Measurements from ENCODE around the gene THAP2. TPM values are rescaled to one million over a fixed set of nuclear protein-coding genes. Genes with fewer than 3 reads are reported as not detected.
A peak's percentile ranks its signal among the peaks of the same experiment; 100 is the strongest.
"Not testable (repeated sequence)": the region's sequence is repeated elsewhere in the genome, so short reads cannot be mapped to it uniquely, and the experiment has no call there.

The THAP2 gene
- total RNA-seq, 1 experiment from 2014 or later: 18.6 TPM

- in situ Hi-C loops (cut with HindIII; ENCODE audit: low pct_unique_long_range_greater_than_20kb, low sequenced_read_pairs): no loop called here
- no peak for DNase-seq (ENCODE audit: low read depth)
Observed at GRCh38 chr12:71655495-71655894, 8.6 kb upstream of the THAP2 start.

- DNase-seq (ENCODE audit: low read depth): no peak
- in situ Hi-C loops (cut with HindIII; ENCODE audit: low pct_unique_long_range_greater_than_20kb, low sequenced_read_pairs): no loop called here
Observed at GRCh38 chr12:71655907-71656306, 8.2 kb upstream of the THAP2 start.

- no peak for DNase-seq (ENCODE audit: low read depth)
- in situ Hi-C loops (cut with HindIII; ENCODE audit: low pct_unique_long_range_greater_than_20kb, low sequenced_read_pairs): no loop called here
Observed at GRCh38 chr12:71656740-71657139, 7.4 kb upstream of the THAP2 start.

- no peak for DNase-seq (ENCODE audit: low read depth)
- in situ Hi-C loops (cut with HindIII; ENCODE audit: low pct_unique_long_range_greater_than_20kb, low sequenced_read_pairs): loop anchor here (5.0 kb wide), 1 partner anchor 85 kb away; no protein-coding TSS in a partner anchor
Observed at GRCh38 chr12:71661977-71662530, 2.0 kb upstream of the THAP2 start.

- peak; percentile 65 for DNase-seq (ENCODE audit: low read depth)
Observed at GRCh38 chr12:71662849-71663560, 1.1 kb upstream of the THAP2 start.

GRCh38 chr12:71664411-71665089 lies 449 bp downstream of the THAP2 start:
- DNase-seq (ENCODE audit: low read depth): no peak
- in situ Hi-C loops (cut with HindIII; ENCODE audit: low pct_unique_long_range_greater_than_20kb, low sequenced_read_pairs): loop anchor here (5.0 kb wide), 1 partner anchor 83 kb away; no protein-coding TSS in a partner anchor

More at GRCh38 chr12:71662849-71663560, 1.1 kb upstream of the THAP2 start:
- in situ Hi-C loops (cut with HindIII; ENCODE audit: low pct_unique_long_range_greater_than_20kb, low sequenced_read_pairs): loop anchor here (5.0 kb wide), 1 partner anchor 84 kb away; no protein-coding TSS in a partner anchor

- in situ Hi-C loops (cut with HindIII; ENCODE audit: low pct_unique_long_range_greater_than_20kb, low sequenced_read_pairs): no loop called here
- DNase-seq (ENCODE audit: low read depth): no peak
Observed at GRCh38 chr12:71665090-71665463, 976 bp downstream of the THAP2 start.

- no peak for DNase-seq (ENCODE audit: low read depth)
- in situ Hi-C loops (cut with HindIII; ENCODE audit: low pct_unique_long_range_greater_than_20kb, low sequenced_read_pairs): no loop called here
Observed at GRCh38 chr12:71666259-71666658, 2.2 kb downstream of the THAP2 start.

GRCh38 chr12:71671311-71671710 lies 7.2 kb downstream of the THAP2 start:
- DNase-seq (ENCODE audit: low read depth): no peak
- in situ Hi-C loops (cut with HindIII; ENCODE audit: low pct_unique_long_range_greater_than_20kb, low sequenced_read_pairs): no loop called here

GRCh38 chr12:71671816-71672215 lies 7.7 kb downstream of the THAP2 start:
- in situ Hi-C loops (cut with HindIII; ENCODE audit: low pct_unique_long_range_greater_than_20kb, low sequenced_read_pairs): no loop called here
- DNase-seq (ENCODE audit: low read depth): no peak

GRCh38 chr12:71682466-71682865 lies 18.4 kb downstream of the THAP2 start:
- in situ Hi-C loops (cut with HindIII; ENCODE audit: low pct_unique_long_range_greater_than_20kb, low sequenced_read_pairs): no loop called here
- DNase-seq (ENCODE audit: low read depth): no peak

- in situ Hi-C loops (cut with HindIII; ENCODE audit: low pct_unique_long_range_greater_than_20kb, low sequenced_read_pairs): no loop called here
- no peak for DNase-seq (ENCODE audit: low read depth)
Observed at GRCh38 chr12:71683633-71684032, 19.5 kb downstream of the THAP2 start.

GRCh38 chr12:71684081-71684480 lies 20.0 kb downstream of the THAP2 start:
- in situ Hi-C loops (cut with HindIII; ENCODE audit: low pct_unique_long_range_greater_than_20kb, low sequenced_read_pairs): no loop called here
- peak; percentile 86 for DNase-seq (ENCODE audit: low read depth)

GRCh38 chr12:71685312-71685906 lies 21.3 kb downstream of the THAP2 start:
- no peak for DNase-seq (ENCODE audit: low read depth)
- in situ Hi-C loops (cut with HindIII; ENCODE audit: low pct_unique_long_range_greater_than_20kb, low sequenced_read_pairs): no loop called here

GRCh38 chr12:71685914-71686657 lies 22.0 kb downstream of the THAP2 start, which contains the start of gene TMEM19:
TSS of gene TMEM19 (plus strand) at chr12:71686082. CDS start at chr12:71686681, 599 bp downstream.
- in situ Hi-C loops (cut with HindIII; ENCODE audit: low pct_unique_long_range_greater_than_20kb, low sequenced_read_pairs): no loop called here
- DNase-seq (ENCODE audit: low read depth): peak; percentile 97

- in situ Hi-C loops (cut with HindIII; ENCODE audit: low pct_unique_long_range_greater_than_20kb, low sequenced_read_pairs): no loop called here
- DNase-seq (ENCODE audit: low read depth): no peak
Observed at GRCh38 chr12:71686658-71687025, 22.5 kb downstream of the THAP2 start.

- in situ Hi-C loops (cut with HindIII; ENCODE audit: low pct_unique_long_range_greater_than_20kb, low sequenced_read_pairs); DNase-seq (ENCODE audit: low read depth): not testable (repeated sequence)
Observed at GRCh38 chr12:71687172-71687571, 23.1 kb downstream of the THAP2 start.

GRCh38 chr12:71688961-71689570 lies 25.0 kb downstream of the THAP2 start:
- no peak for DNase-seq (ENCODE audit: low read depth)
- in situ Hi-C loops (cut with HindIII; ENCODE audit: low pct_unique_long_range_greater_than_20kb, low sequenced_read_pairs): no loop called here

All from Caki2 (cell line).